T-helper 22 cell (primary cell): Measurements from ENCODE around the gene KSR1.

Experiments used
- DNase-seq: peaks from one replicate; pipeline ENCODE4 v3.0.0-alpha.2; 2020; ENCODE audit warnings: low read depth

Gene KSR1

DNA sequence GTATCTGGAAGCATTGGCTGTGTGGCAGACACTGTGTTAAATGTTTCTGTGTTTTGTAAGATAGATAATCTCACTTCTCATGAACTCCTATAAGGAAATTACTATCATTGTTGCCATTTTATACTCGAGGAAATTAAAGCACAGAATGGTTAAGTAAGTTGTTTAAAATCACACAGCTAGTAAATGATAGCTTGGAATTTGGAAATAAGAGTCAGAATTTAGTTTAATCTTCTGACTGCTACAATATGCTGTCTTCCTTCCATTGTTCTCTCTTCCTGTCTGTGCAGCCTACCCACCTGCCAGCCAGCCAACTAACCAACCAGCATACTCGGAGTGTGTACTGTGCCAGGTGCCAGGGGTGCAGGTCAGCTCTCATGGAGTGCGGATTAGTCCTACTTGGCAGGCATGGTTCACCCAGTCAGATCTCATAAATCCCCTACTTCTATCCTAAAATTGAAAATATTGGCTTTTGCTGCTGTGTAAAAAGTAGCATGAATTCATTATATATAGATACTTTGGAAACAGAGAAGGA lies 94.8 kb downstream of the KSR1 start:
- DNase-seq = no peak

DNA sequence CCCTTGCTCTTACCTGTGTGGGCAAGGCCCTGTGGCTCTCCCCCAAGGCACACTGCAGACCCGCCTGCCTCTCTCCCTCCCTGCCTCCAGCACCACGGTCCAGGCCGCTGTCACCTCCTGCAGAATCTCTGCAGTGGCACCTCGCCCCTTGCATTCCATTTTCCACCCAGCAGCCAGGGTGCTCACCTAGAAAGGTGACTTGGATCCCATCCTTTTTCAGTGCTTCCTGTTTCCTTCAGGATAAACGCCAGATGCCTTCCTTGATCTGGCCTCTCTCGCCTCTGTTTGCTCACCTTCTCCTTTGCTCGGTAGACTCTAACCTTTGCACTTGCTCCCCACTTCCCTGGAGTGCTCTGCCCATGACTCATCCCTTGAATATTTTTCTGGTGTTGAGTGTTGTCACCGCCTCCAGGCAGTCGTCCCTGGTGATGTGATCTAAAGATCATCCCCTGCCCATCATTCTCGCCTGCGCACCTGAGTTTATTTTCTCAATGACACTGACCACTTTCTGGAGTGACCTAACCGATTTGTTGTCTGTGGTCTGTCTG lies 95.5 kb downstream of the KSR1 start:
- DNase-seq = no peak

DNA sequence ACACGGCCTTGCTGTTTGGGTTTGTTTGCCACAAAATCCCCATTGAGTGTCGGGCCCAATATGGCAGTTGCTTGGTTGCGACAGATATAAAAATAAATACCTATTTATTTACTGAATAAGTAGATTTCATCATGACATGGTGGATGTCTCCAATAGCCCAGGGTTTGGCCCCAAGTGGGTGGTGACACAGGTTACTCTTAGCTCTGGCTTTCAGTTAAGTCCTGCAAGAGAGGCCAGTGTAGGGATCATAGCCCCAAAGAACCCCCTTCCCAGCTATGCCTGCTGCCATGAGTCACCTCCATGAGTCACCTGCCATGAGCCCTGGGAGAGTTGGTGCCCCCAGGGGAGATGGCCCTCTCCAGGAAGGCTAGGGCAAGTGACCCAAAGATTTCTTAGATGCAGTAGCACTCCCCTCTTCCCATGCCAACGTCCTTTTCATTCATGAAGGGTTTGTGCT lies 96.1 kb downstream of the KSR1 start:
- no peak for DNase-seq

DNA sequence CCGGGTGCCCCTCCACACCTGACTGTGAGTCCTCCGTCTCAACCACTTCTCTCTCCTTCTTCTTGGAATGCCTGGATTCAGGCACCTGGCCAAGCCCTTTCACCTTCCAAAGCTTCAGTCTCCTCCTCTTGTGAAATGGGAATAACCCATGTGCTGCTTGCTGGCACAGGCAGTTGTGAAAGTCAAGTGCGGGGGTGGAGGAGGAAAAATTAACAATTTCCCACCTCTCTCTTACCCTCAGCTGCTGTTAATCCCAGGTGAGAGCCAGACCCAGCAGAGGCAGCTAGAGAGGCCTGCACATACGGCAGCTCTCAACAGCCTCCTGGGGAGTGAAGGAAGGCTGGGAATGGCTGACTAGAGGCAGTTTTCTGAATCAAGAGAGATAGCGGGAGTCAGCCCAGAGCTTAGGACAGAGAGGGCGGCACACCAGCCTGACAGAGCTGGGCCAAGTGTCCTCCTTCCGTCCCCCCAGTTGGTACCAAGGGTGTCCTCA lies 96.8 kb downstream of the KSR1 start:
- DNase-seq = no peak

DNA sequence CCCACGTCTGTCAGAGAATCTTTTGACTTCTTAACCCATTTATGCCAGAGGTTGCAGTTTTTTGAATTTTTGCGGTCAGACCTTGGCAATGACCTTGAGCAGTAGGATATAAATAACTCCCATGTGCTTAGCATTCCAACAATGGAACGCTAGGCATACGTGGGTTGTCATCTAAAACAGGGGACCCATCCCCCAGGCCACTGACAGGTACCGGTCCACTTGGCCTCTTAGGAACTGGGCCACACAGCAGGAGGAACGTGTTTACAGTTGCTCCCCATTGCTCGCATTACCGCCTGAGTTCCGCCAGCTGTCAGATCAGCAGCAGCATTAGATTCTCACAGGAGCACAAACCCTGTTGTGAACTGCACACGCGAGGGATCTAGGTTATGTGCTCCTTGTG lies 97.9 kb downstream of the KSR1 start:
- DNase-seq = no peak

DNA sequence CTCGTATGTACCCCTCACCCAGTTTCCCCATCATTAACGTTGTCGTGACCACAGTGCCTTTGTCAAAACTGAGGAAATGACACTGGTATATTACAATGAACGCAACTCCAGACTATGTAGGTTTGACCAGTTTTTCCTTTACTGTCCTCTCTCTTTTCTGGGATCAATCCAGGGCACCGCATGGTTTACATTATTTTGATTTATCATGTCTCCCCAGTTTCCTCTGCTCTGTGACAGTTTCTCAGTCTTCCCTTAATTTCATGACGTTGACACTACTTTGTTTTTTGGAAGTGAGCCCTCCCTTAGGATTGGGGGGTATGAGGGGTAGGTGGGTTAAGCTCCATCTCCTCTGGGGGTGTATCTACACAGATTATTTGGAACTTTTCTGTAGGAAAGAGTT lies 98.7 kb downstream of the KSR1 start:
- DNase-seq = no peak

DNA sequence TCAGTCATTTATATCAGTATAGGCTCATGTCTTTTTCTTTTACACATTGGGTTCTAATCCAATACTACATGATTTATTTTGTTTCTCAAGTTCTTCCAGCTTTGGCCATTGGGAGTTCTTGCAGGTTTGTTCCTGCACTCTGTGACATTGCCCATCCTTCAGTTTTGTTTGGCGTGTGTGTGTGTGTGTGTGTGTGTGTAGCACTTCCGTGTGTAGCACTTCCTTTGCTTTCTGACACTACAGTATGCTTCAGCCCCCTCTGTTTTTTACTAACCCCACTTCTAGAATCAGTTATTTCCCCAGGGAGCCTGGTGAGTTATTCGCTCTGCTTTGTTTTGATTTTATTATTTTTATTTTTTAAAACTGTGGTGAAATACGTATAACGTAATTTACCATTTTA lies 99.1 kb downstream of the KSR1 start:
- no peak for DNase-seq

DNA sequence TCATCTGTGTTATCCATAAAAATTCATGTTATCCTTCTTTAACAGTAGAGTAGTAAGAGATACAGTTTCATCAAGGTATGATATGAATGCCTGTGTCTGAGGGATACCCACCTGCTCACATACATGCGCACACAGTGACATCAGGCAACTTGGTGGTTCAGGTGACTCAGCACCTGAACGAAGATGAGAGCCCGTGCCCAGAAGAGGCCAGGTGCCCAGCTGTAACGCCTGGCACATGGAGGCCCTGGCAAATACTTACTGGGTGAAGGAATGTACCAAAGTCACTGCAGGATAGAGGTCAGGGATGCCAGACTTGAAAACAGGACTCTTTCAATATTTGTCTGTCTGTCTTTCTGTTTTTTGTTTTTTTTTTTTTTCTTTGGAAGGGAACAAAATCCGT lies 102.1 kb downstream of the KSR1 start:
- DNase-seq = no peak

DNA sequence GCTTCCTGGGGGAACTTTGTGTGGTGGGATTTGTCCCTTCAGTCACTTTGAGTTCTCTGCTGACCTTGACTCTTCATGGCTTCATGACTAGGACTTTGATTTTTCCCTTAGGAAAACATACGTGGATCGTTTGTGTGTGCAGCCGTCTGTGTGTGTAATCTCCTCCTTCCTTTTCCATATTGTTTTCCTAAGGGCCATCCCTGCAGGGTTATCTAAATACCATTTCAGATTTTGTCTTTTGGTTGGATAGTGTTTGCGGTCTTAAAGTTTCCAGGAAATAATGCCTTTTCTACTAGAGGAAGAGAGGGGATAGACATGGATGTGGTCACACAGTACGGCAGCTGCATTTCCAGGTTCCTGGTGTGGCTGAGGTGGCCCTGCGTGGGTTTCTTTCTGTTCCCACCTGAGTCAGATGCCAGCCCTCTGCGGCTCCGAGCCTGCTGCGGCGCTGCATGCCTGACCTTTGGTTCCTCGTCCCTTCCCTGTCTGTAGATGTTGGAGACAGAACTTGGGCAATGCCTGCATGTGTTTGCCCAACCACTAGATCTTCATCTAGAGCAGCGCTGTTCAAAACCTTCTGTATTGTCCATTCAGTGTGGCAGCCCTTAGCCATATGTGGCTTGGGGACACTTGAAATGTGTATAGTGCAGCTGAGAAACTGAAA lies 102.7 kb downstream of the KSR1 start:
- DNase-seq = no peak

DNA sequence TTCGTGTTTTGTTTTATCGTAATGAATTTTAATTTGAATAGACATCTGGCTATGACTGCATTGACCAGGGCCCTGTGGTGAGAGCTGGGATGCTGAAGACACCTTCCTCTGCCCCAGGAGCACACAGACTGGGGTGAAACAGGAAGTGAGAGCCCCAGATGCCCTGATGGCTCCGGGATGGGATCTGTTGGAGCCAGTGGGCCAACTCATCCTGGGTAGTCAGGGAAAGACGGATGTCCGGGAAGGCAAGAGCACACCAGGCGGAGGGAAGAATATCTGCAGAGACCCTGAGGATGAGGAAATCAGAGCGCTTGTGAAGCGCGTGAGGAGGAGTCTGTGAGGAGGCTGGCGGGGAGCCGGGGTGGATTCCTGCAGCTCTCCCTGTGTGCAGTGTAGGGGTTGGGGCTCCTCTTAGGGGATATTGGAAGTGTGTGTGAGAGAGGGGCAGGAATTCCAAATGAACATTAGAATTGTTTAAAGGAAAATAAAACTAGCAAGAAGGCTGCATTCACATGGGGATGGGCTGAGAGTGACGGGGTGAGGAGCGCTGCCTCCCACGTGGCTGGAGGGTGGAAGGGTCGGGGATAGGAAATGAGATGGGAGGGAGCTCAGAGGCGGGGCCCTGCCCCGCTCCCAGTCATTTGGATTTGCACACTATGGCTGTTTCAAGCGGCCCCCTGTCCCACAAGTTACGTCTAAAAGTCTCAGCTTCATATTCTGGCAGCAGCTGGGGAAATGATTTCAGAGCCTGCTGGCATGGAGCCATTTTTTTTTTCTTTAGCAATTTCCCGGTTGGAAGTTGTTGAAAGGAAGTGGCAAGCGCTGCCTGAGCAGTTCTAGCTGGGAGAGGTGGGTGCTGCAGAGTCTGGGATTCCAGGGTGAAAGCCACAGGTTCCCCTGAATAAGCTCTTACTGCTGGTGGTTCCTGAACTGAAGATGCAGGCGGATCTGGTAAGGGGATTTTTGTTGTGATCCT lies 103.5 kb downstream of the KSR1 start:
- no peak for DNase-seq

DNA sequence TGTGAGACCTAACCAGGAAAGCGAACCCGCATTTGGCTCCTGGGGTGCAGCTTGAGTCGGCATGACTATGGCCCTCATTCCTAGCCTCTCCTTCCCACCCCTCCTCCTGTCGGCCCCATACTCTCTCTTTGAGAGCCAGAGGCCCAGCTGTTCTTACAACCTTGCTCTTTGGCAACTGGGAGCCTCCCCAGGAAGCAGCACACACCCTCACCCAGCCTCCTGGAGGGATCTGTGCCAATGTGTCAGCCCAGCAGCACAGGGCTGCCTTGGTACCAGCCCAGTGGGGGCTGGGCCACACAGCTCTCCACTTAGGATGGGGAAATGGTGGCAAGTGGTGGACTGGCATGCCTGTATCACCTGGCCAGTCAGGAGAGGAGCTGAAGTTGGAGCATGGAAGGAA lies 104.4 kb downstream of the KSR1 start:
- DNase-seq = no peak

DNA sequence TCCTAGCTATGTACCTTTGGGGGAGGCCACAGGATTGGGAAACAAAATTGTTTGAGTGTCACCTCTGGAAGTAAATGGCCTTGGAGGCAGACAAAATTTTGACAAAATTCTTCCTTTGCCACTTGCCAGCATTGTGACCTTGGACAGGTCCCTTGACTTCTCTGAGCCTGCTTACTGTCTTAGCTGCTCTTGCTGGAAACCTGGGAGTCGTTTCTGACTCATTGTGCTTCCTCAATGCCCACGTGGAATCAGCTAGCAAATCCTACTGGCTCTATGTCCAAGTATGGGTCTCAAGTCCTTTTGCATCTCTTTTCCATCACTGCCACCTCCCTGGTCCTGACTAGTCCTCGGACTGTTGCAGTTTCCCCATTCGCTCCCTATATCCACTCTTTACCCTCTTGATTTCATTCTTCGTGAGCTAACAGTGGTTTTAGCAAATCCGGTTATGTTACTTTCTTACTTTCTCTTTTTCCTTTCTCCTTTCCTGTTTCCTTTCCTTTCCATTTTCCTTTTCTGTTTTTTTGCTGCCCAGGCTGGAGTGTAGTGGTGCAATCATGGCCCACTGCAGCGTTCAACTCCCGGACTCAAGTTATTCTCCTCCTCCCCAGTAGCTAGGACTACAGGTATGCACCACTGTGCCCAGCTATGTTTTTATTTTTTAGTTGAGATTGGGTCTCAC lies 106.7 kb downstream of the KSR1 start:
- DNase-seq = no peak

DNA sequence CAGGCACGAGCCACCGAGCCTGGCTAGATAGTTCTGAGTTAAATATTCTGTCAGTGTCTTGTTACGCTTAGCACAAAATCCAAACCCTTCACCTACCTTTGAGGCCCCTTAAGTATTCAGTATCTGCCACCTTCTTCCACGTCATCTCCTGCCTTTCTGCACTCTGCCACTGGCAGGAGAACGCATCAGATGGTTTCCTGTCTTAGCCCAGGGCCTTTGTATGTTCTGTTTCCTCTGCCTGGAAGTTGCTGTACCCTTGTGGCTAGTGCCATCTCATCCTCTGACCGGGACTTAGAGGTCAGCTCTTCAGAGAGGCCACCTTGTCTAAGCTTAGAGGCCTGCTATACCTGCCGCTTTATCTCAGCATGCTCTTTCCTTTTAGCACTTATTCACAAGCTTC lies 107.3 kb downstream of the KSR1 start:
- no peak for DNase-seq

DNA sequence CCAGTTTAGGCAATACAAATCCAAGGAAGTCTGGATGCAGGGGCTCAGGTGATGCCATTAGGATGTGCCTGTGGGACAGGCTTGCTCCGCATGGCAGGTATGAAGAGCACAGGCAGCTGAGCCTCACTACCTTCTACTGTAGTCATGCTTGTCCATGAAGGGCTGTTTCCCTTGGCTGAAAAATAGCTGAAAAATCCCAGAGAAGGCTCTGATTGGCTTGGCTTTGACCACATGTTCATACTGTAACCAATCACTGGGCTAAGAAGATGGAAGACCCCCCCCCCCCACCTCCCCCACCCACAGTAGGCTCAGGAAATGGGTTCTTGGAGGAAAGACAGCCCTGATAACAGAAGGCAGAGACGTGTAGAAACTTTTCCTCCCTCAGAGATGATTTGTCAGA lies 108.2 kb downstream of the KSR1 start:
- no peak for DNase-seq

DNA sequence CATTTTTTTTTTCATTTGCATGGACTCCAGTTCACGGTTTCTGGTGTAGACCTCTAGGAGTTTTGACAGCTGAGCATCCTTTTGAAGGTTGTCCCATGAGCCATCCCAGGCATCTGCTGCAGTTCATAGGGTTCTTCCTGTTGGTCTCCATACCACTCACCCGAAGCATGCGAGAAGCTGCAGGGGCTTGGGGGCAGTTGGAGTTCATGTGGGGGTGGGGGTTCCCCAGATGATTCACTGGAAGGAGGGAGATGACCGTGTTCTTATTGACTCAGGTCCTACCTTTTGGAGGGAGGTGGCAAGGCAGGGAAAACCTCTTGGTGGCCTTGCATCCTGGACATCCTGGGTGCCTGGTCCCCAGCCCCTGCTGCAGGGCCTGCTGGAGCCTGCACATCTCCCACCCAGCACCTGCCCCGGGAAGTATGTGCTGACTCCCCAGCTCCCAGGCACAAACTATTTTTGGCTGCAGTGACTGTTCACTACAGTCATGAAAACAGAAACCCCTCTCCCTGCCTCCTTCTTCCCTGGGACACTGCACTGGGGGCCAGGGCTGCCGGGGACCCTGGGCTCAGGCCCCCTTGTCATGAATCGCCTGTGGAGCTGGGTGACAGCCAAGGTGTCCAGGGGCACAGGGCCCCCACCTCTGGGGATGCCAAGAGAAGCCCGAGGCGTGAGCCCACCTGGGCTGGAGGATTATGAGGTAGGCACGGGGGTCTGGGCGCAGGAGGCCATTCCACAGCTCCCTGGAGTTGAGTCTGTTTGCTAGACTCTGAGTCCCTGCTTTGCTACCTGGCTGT lies 109.8 kb downstream of the KSR1 start:
- DNase-seq = no peak

DNA sequence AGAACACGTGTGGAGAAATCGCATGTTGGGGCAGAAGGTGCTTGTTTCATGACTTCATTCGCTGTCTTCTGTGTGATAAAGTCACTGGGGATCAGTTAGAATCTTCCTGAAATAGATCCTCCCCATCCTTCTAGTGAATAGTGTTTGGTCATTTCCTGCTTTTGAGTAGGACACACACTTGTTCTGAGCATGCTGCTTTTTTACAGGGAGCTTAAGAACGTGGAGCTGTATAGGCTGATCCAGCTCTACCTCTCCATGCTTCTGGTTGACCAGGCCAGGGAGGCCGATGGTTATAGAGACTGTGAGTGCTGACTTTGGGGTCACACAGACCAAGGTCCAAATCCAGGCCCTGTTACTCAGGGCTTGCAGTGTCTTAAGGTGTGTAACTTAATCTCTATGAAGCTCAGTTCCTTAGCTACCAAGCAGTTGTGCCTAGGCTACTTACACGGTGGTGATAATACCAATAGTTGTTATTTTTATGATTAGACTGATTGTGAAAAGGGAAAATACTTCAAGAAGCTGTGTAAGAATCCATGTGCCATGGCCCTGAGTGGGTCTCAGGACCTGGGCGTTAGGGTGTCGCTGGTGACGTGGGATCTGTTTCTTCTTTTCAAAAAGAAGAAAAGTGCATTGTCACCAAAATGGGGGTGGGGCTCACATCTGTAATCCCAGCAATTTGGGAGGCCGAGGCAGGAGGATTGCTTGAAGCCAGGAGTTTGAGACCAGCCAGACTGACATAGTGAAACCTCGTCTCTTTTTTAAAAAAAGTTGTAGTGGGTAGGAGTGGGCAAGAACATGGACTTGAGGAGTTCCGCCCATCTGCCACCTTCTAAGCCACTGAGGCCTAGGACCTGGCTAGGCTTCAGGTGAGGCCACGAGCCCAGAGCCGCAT lies 110.7 kb downstream of the KSR1 start:
- no peak for DNase-seq

DNA sequence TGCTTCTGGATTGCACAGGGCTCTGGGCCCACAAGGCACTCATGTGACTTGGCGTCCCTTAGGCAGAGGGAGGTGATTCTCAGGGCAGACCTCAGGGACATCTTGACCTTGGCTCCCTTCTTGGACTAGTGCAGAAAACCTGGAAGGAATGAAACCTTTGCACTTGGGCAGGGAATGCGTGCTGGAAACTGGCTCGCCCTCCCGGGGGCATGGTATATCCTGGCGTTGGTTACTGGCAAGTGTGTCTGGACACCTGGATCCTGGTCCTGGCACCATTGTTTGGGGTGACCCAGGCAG lies 111.3 kb downstream of the KSR1 start:
- DNase-seq = no peak

DNA sequence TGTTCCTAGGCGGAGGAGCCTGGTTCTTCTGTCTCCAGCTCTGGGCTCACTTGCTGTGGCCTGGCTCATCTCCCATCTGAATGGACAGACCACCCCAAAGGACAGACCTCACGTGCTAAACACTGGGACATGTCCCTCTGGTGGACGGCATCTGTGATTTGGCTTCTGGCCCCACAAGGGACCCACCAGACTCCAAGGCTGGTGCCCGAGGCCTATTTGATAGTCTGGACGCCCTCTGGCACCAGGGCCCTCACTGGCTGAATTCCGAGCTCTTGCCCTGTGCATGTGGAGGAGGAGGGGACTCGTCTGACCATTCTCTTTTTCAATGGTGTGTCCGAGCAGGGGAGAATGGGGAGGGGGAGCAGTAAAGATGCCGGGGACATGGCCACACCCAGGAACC lies 112.0 kb downstream of the KSR1 start:
- no peak for DNase-seq

DNA sequence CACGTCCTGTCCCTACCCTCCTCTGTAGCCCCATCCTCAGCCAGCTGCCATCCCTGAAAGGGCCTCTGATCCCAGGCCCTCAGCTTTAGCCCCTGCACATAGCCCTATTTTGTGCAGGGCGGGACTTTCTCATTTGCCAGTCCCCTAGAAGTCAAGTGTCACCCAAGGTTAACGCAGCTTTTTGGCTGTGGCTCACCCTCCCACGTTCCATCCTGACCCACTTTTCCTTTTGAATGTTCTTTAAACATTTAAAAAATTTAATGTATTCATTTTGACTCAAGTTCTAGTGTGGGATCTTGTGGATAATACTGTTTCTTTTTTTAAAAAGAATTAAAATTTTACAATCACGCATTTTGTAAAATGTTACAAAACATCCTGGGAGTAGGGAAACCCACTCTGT lies 112.6 kb downstream of the KSR1 start:
- no peak for DNase-seq

DNA sequence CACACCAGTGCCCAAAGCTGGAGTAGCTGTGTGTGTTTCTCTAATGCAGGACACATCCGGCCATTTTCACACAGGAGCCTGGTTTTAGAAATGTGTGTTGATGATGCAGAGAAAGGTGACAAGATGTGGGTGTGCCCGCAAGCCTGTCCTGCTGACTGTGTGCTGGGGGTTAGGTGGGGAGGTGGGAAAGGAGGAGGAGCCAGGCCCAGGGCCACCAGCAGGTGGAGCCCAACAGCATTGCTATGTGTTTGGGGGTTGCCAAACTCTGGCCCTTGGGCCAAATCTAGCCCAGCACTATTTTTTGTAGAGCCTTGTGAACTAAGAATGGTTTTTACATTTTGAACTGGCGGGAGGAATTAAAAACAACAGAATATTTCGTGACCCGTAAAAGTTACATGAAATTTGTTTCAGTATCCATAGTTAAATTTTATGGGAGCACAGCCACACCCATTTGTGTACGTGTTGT lies 113.0 kb downstream of the KSR1 start:
- no peak for DNase-seq
